Measurements from ENCODE around the gene SLC39A11. TPM values are rescaled to one million over a fixed set of nuclear protein-coding genes. Genes with fewer than 3 reads are reported as not detected.

Gene SLC39A11
- polyA plus RNA-seq, 3 donors = 16.6 to 27.9 (median 26.6) TPM

DNA sequence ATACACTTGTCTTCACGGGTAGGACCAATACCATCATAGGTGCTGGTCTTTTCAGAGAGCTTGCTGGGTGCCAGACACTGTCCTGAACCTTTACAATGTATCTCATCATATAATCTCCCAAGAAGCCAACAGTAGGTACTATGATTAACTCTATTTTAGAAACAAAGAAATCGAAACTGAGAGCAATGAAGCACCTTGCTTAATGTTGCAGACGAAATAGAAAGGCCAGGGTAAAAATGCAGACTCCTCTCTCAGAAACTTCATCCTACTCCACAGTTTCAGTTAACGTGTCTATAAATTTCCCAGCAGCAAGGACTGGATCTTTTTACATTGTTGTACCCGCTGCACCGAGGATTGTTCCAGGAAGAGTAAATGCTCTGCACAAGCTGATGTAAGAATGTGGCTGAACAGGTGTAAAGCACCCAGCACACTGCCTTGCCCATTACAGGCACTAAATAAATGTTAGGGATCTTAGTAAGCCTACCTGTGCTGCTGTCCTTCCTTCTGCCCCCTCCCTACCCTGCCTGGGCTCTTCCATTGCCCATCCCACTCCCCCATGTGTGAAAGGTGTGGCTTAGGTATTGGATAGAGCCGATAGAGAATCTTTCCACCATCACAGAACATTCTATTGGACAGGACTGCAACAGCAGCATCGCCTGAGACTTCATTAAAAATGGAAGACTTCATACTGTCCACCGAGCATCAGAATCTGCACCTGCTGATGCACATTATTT, 495.0 kb downstream of the SLC39A11 start:
- Histone ChIP-seq H3K9ac (ENCODE audit: insufficient read depth, low read length, poor library complexity, severe bottlenecking) (no peak overlapping the region), H3K4me3 (replicated peaks in 1 of 3; ENCODE audit: low read depth in 2 of 3, low read length in 3 of 3) (no peak overlapping the region), H3K79me2 (ENCODE audit: insufficient read depth, low read length) (no peaks in the 10 kb centered on the region), H4K20me1 (ENCODE audit: insufficient read depth, low read length) (no peaks in the 10 kb centered on the region), H3K27ac (ENCODE audit: low read depth in 1 of 2, low read length in 2 of 2) (no peak overlapping the region), H3K4me1 (ENCODE audit: control insufficient read depth in 1 of 2, insufficient read depth in 2 of 2, low read length in 2 of 2) (peaks cover 0 to 1% of the 10 kb centered on the region in 2 donors), H3K36me3 (replicated peaks in 1 of 2; ENCODE audit: control insufficient read depth in 1 of 2, insufficient read depth in 2 of 2, low read length in 2 of 2) (no peaks in the 10 kb centered on the region), H3K4me2 (replicated peaks; ENCODE audit: extremely low read depth, low read length, poor library complexity, severe bottlenecking) (no peak overlapping the region), H2AFZ (ENCODE audit: insufficient read depth, low read depth, low read length, poor library complexity, severe bottlenecking) (no peak overlapping the region), H3K9me3 (replicated peaks in 1 of 2; ENCODE audit: control insufficient read depth in 1 of 2, insufficient read depth in 1 of 2, low read length in 2 of 2) (no peaks in the 10 kb centered on the region), H3K27me3 (ENCODE audit: control insufficient read depth in 2 of 2, insufficient read depth in 2 of 2, low read length in 2 of 2) (peaks cover 17 to 30% of the 10 kb centered on the region in 2 donors)
- peaks cover 2% of the 10 kb centered on the region for H3K4me1 Mint-ChIP-seq
- TF ChIP-seq, protein P1, sequence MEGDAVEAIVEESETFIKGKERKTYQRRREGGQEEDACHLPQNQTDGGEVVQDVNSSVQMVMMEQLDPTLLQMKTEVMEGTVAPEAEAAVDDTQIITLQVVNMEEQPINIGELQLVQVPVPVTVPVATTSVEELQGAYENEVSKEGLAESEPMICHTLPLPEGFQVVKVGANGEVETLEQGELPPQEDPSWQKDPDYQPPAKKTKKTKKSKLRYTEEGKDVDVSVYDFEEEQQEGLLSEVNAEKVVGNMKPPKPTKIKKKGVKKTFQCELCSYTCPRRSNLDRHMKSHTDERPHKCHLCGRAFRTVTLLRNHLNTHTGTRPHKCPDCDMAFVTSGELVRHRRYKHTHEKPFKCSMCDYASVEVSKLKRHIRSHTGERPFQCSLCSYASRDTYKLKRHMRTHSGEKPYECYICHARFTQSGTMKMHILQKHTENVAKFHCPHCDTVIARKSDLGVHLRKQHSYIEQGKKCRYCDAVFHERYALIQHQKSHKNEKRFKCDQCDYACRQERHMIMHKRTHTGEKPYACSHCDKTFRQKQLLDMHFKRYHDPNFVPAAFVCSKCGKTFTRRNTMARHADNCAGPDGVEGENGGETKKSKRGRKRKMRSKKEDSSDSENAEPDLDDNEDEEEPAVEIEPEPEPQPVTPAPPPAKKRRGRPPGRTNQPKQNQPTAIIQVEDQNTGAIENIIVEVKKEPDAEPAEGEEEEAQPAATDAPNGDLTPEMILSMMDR (IDR thresholded peaks at IDR 0.05) = no peak
- no peak overlapping the region for H3K27ac Mint-ChIP-seq
- no peaks in the 10 kb centered on the region for H3K36me3 Mint-ChIP-seq
- H3K4me3 Mint-ChIP-seq = no peak overlapping the region
- 88% methylated on average over 1 of the region's 9 CpGs for WGBS (ENCODE audit: insufficient coverage)
- intact Hi-C loops (cut with micrococcal nuclease) = no loop called here
- peaks cover 30 to 70% (median 41%) of the 10 kb centered on the region in 3 donors for H3K27me3 Mint-ChIP-seq (ENCODE audit: low read depth in 3 of 3)
- H3K9me3 Mint-ChIP-seq = peaks cover 0 to 12% (median 2%) of the 10 kb centered on the region in 7 donors
- DNase-seq = no peak

Small RNA genes lying within 50 kb of the gene (small RNA-seq; reads per million reads assigned to genes)
- gene RF00422 (ENCODE audit: insufficient read length, low read depth) = not detected

Other genes starting within 250 kb of the SLC39A11 start
- gene SSTR2, start 72.3 kb upstream of the SLC39A11 start, polyA plus RNA-seq = under 1 TPM in 1 of 3 donors, not detected in 2; 0.01 TPM
- gene COG1, start 100.4 kb upstream of the SLC39A11 start, polyA plus RNA-seq = 10 to 100 TPM in 1 of 3 donors, 1 to 10 TPM in 2; 5.1 to 24.4 (median 8.0) TPM
- gene CPSF4L, start 169.2 kb upstream of the SLC39A11 start, polyA plus RNA-seq = not detected
- 10 to 100 TPM in 1 of 3 donors, 1 to 10 TPM in 2; 6.4 to 12.7 (median 6.6) TPM for gene CDC42EP4, start 219.3 kb upstream of the SLC39A11 start, polyA plus RNA-seq